K562 (cell line): ENCODE measurements around the gene ALK. TPM values are rescaled to one million over a fixed set of nuclear protein-coding genes. Genes with fewer than 3 reads are reported as not detected.

Source experiments
- ATAC-seq: fragments of 200-7000 bp; cut with Tn5 transposase; 3 replicates; pipeline ENCODE4 v1.9.1; 2020; ENCODE audit warnings: moderate library complexity
- BruUV-seq: library from RNA; stranded (reverse); fragments of 400-500 nt; replicated peaks from 2 replicates; lab custom pipeline; 2021; lab: Mats Ljungman, UMichigan
- CTCF ChIA-PET: fragments of 300-600 bp; formaldehyde crosslinking; extraction: SDS; loops from one replicate; lab custom pipeline; 2021; ENCODE audit warnings: low intra/inter-chr PET ratio; lab: Yijun Ruan, JAX
- POLR2A ChIA-PET: fragments of 300-600, 350-650 bp; sonication (Branson Sonifier 250); formaldehyde crosslinking; extraction: SDS; loops from one replicate; lab custom pipeline; 2021; ENCODE audit warnings: antibody characterized with exemption, inconsistent platforms; lab: Yijun Ruan, JAX
- DNase-seq, 4 experiments: peaks; one replicate each; pipeline versions ENCODE4 v3.0.0 to v3.0.0-alpha.2; 2011 to 2018; ENCODE audit warnings: low spot score in 3 of 4, mixed read lengths in 3 of 4; ENCODE audit errors: extremely low read depth in 1 of 4
- FAIRE-seq: peaks from 2 replicates; lab custom pipeline; 2011; peaks lifted over from hg19 to GRCh38; lab: Jason Lieb, UNC
- H2AFZ ChIP-seq: 2 replicates; pipeline ENCODE4 v1.6.0; 2011; ENCODE audit warnings: low read depth, low read length, control low read depth, inconsistent platforms
- H3K27ac ChIP-seq: fragments of 200-600 bp; 3 replicates; pipeline ENCODE4 v1.8.0; 2011; ENCODE audit warnings: low read depth, mild to moderate bottlenecking, control low read depth, inconsistent platforms, low read length, moderate library complexity, mixed read lengths; ENCODE audit errors: extremely low read depth
- H3K27me3 ChIP-seq, 2 experiments: fragments of 300-600 bp in 1 of 2; 2 replicates in 1 of 2; 3 replicates in 1 of 2; pipeline versions ENCODE4 v1.6.0 to v1.8.0; 2011; ENCODE audit warnings: inconsistent platforms in 2 of 2, low read length in 2 of 2, mild to moderate bottlenecking in 1 of 2, mixed read lengths in 1 of 2, moderate library complexity in 1 of 2; ENCODE audit not compliant: control insufficient read depth in 2 of 2, insufficient read depth in 2 of 2
- H3K36me3 ChIP-seq: fragments of 300-600 bp; 3 replicates; pipeline ENCODE4 v1.8.0; 2011; ENCODE audit warnings: mild to moderate bottlenecking, low read length, inconsistent platforms; ENCODE audit not compliant: control insufficient read depth, insufficient read depth
- H3K4me1 ChIP-seq, 2 experiments: fragments of 200-600 bp in 1 of 2; replicated peaks in 1 of 2; 2 replicates in 1 of 2; 3 replicates in 1 of 2; pipeline versions ENCODE4 v1.5.1 to v1.8.0; 2011; ENCODE audit warnings: inconsistent platforms in 2 of 2, low read length in 2 of 2, mild to moderate bottlenecking in 1 of 2, mixed read lengths in 1 of 2, moderate library complexity in 1 of 2; ENCODE audit not compliant: control insufficient read depth in 2 of 2, insufficient read depth in 2 of 2
- H3K4me2 ChIP-seq: 2 replicates; pipeline ENCODE4 v1.6.1; 2011; ENCODE audit warnings: low read length, control low read depth, inconsistent platforms, mixed read lengths; ENCODE audit not compliant: insufficient read depth
- H3K4me3 ChIP-seq: fragments of 200-600 bp; sonication (generic), shearing (Covaris generic); 2 replicates; pipeline ENCODE4 v1.5.1; 2016; ENCODE audit warnings: control low read depth, inconsistent platforms
- H3K79me2 ChIP-seq: fragments of 200-600 bp; 3 replicates; pipeline ENCODE4 v1.8.0; 2011; ENCODE audit warnings: low read length, inconsistent platforms; ENCODE audit not compliant: control insufficient read depth, insufficient read depth
- H3K9ac ChIP-seq, 2 experiments: 2 replicates each; pipeline versions ENCODE4 v1.6.0 to v1.6.1; 2011; ENCODE audit warnings: low read depth in 2 of 2, low read length in 2 of 2, control low read depth in 1 of 2, inconsistent platforms in 1 of 2, mild to moderate bottlenecking in 1 of 2, mixed read lengths in 1 of 2; ENCODE audit not compliant: insufficient read depth in 1 of 2
- H3K9me1 ChIP-seq: one replicate; pipeline ENCODE4 v1.6.0; 2011; ENCODE audit warnings: inconsistent platforms, mild to moderate bottlenecking, low read length, moderate library complexity; ENCODE audit not compliant: control insufficient read depth, insufficient read depth
- H3K9me3 ChIP-seq: replicated peaks from 2 replicates; pipeline ENCODE4 v1.5.1; 2011; ENCODE audit warnings: low read depth, low read length, inconsistent platforms; ENCODE audit not compliant: control insufficient read depth, insufficient read depth
- H4K20me1 ChIP-seq: replicated peaks from 2 replicates; pipeline ENCODE4 v1.6.1; 2011; ENCODE audit warnings: low read length, inconsistent platforms, mixed read lengths; ENCODE audit not compliant: control insufficient read depth, insufficient read depth
- ARID3B ChIP-seq: fragments of 250-450 bp; sonication (Bioruptor Pico); IDR thresholded peaks from 2 replicates; pipeline ENCODE4 v1.4.0; 2020; ENCODE audit warnings: borderline replicate concordance
- CHD4 ChIP-seq: fragments of 200-600 bp; sonication (generic); IDR thresholded peaks from 3 replicates; pipeline ENCODE4 v1.6.1; 2012; ENCODE audit warnings: low read depth, mild to moderate bottlenecking, mixed read lengths, low read length, inconsistent platforms; ENCODE audit not compliant: insufficient read depth, insufficient replicate concordance, poor library complexity, severe bottlenecking
- DDX20 ChIP-seq: fragments of 450-650 bp; IDR thresholded peaks from 2 replicates; pipeline ENCODE4 v1.6.1; 2016; ENCODE audit warnings: missing genetic modification characterization, low read depth, mild to moderate bottlenecking, missing compliant biosample characterization, moderate library complexity
- ELF1 ChIP-seq: fragments of 200-800 bp; sonication (Bioruptor generic); IDR thresholded peaks from 2 replicates; pipeline ENCODE4 v1.6.1; 2016; ENCODE audit warnings: missing genetic modification characterization, missing compliant biosample characterization
- ELF2 ChIP-seq: fragments of 250-450 bp; sonication (Bioruptor Pico); IDR thresholded peaks from 2 replicates; pipeline ENCODE4 v1.5.0; 2021; ENCODE audit warnings: mild to moderate bottlenecking
- ETV6 ChIP-seq, 3 experiments: fragments of 150-350 bp in 1 of 3; sonication (generic) in 1 of 3; formaldehyde crosslinking in 1 of 3; IDR thresholded peaks; 2 replicates each; pipeline versions ENCODE4 v1.6.1 to v1.8.0; 2014 to 2022; ENCODE audit warnings: borderline replicate concordance in 2 of 3, low read depth in 2 of 3, antibody characterized with exemption in 1 of 3, low read length in 1 of 3, mild to moderate bottlenecking in 1 of 3, missing genetic modification reagents in 1 of 3
- GATAD2A ChIP-seq: fragments of 450-650 bp; IDR thresholded peaks from 2 replicates; pipeline ENCODE4 v1.6.1; 2017
- KHSRP ChIP-seq: fragments of 450-650 bp; IDR thresholded peaks from 2 replicates; pipeline ENCODE4 v1.6.1; 2017
- MAFG ChIP-seq: fragments of 450-650 bp; conservative IDR thresholded peaks from 2 replicates; pipeline ENCODE4 v1.6.1; 2016; ENCODE audit warnings: missing genetic modification characterization, missing compliant biosample characterization
- MBD2 ChIP-seq: sonication (generic); IDR thresholded peaks from 2 replicates; pipeline ENCODE4 v1.6.1; 2016; ENCODE audit warnings: low read depth, borderline replicate concordance
- XRCC3 ChIP-seq: fragments of 450-650 bp; IDR thresholded peaks from 2 replicates; pipeline ENCODE4 v1.6.1; 2017; ENCODE audit warnings: mild to moderate bottlenecking, moderate library complexity
- ZMIZ1 ChIP-seq, 2 experiments: fragments of 150-350 bp in 1 of 2; IDR thresholded peaks; 2 replicates each; pipeline ENCODE4 v1.6.1; 2012 to 2016; ENCODE audit warnings: low read depth in 2 of 2, low read length in 2 of 2, mild to moderate bottlenecking in 1 of 2, moderate library complexity in 1 of 2
- ZNF764 ChIP-seq: fragments of 250-450 bp; sonication (Bioruptor Pico); IDR thresholded peaks from 2 replicates; pipeline ENCODE4 v1.4.0; 2020; ENCODE audit warnings: low read depth, mild to moderate bottlenecking, moderate library complexity
- WGBS: fragments of 100-300 bp; shearing (Covaris generic); methylation state at CpG from one replicate; pipeline ENCODE4 v1.1.6; 2016; ENCODE audit warnings: low coverage, mixed read lengths; ENCODE audit not compliant: insufficient coverage; ENCODE audit errors: missing lambda C conversion rate; 5-methylcytosine and 5-hydroxymethylcytosine counted together
- in situ Hi-C: fragments of 300-500 bp; cut with MboI; formaldehyde crosslinking; loops from 4 replicates; pipeline ENCODE4 v1.15.0; 2018; ENCODE audit warnings: inconsistent platforms, mixed read lengths
- intact Hi-C: fragments of 100-400 bp; cut with micrococcal nuclease; formaldehyde crosslinking; loops from 2 replicates; pipeline ENCODE4 v1.14.2; 2022
- polyA plus RNA-seq, 8 experiments: library from polyadenylated mRNA; depleted of rRNA in 4 of 8; stranded (reverse) in 5 of 8; unstranded in 3 of 8; fragments of >200 nt; fragmentation: Nextera tagmentation in 2 of 8; fragmentation: Illumina TruSeq in 1 of 8; extraction: Ambion mirVana in 2 of 8; extraction: Trizol in 1 of 8; gene quantifications; 2 replicates each; pipeline versions ENCODE4 v1.2.1 to v1.2.3, GENCODE V29; 2011 to 2014; ENCODE audit warnings: inconsistent platforms in 1 of 8, missing spikeins in 1 of 8
- total RNA-seq, 7 experiments: library from RNA; depleted of rRNA in 6 of 7; stranded (reverse); fragments of >200 nt in 6 of 7; fragmentation: Illumina TruSeq in 2 of 7; extraction: Trizol in 2 of 7; gene quantifications; 2 replicates each; pipeline versions ENCODE4 v1.2.1 to v1.2.3, GENCODE V29; 2011 to 2021; ENCODE audit warnings: low replicate concordance in 1 of 7
- TF ChIP-seq, protein P1 (sequence below): sonication (generic); formaldehyde crosslinking; IDR thresholded peaks from 2 replicates; pipeline ENCODE4 v1.5.0; 2020; ENCODE audit warnings: missing genetic modification reagents
- TF ChIP-seq, protein P2 (sequence below): fragments of 450-650 bp; formaldehyde crosslinking; IDR thresholded peaks from 2 replicates; pipeline ENCODE4 v1.4.0; 2020; ENCODE audit warnings: mild to moderate bottlenecking, moderate library complexity

Gene ALK
- total and polyA plus RNA-seq, 9 of the 15 experiments (the other 6 are each of a cell fraction or from before 2014, with no cell fraction given), result not detected

- Histone ChIP-seq H3K4me1 (no peaks in the 10 kb centered on the region), H3K36me3 (no peaks in the 10 kb centered on the region), H3K9me1 (no peaks in the 10 kb centered on the region), H3K79me2 (no peaks in the 10 kb centered on the region), H4K20me1 (no peaks in the 10 kb centered on the region), H3K9ac (no peak overlapping the region), H3K27ac (no peak overlapping the region), H3K4me3 (no peak overlapping the region), H2AFZ (no peak overlapping the region), H3K9me3 (no peaks in the 10 kb centered on the region), H3K4me2 (no peak overlapping the region), H3K27me3 (no peaks in the 10 kb centered on the region)
- no TSS peak for BruUV-seq
- no peak for FAIRE-seq
- DNase-seq, result no peak
- in situ Hi-C loops (no loop called here), intact Hi-C loops (no loop called here)
- ChIA-PET CTCF (no interaction called here), POLR2A (no interaction called here)
- ATAC-seq, result no peak
- WGBS, result 5% methylated on average over 5 of the region's 5 CpGs
- no peak for TF ChIP-seq ARID3B (CRISPR knock-in tag)
- TF ChIP-seq MAFG (tag), result no peak
- no peak for TF ChIP-seq MBD2
- no peak for TF ChIP-seq ELF2 (CRISPR knock-in tag)
- TF ChIP-seq ETV6 (IDR thresholded peaks at IDR 0.05; ENCODE audit: borderline replicate concordance in 1 of 2, low read depth in 2 of 2, low read length in 1 of 2), result no peak
- no peak for TF ChIP-seq ETV6 (CRISPR knock-in tag; IDR thresholded peaks at IDR 0.05; ENCODE audit: borderline replicate concordance)
- TF ChIP-seq CHD4, result no peak
- no peak for TF ChIP-seq GATAD2A
- no peak for TF ChIP-seq KHSRP
- no peak for TF ChIP-seq ELF1
- TF ChIP-seq ZNF764 (CRISPR knock-in tag), result no peak
- no peak for TF ChIP-seq ZMIZ1 (IDR thresholded peaks at IDR 0.05; ENCODE audit: low read depth in 2 of 2, low read length in 2 of 2)
- TF ChIP-seq XRCC3, result no peak
- TF ChIP-seq DDX20 (tag), result no peak
- TF ChIP-seq, protein P1, sequence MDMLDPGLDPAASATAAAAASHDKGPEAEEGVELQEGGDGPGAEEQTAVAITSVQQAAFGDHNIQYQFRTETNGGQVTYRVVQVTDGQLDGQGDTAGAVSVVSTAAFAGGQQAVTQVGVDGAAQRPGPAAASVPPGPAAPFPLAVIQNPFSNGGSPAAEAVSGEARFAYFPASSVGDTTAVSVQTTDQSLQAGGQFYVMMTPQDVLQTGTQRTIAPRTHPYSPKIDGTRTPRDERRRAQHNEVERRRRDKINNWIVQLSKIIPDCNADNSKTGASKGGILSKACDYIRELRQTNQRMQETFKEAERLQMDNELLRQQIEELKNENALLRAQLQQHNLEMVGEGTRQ (CRISPR knock-in tag), result no peak
- TF ChIP-seq, protein P2, sequence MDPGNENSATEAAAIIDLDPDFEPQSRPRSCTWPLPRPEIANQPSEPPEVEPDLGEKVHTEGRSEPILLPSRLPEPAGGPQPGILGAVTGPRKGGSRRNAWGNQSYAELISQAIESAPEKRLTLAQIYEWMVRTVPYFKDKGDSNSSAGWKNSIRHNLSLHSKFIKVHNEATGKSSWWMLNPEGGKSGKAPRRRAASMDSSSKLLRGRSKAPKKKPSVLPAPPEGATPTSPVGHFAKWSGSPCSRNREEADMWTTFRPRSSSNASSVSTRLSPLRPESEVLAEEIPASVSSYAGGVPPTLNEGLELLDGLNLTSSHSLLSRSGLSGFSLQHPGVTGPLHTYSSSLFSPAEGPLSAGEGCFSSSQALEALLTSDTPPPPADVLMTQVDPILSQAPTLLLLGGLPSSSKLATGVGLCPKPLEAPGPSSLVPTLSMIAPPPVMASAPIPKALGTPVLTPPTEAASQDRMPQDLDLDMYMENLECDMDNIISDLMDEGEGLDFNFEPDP (CRISPR knock-in tag), result no peak
Observed at GRCh38 chr2:29560566-29560965, 360.8 kb downstream of the ALK start.
